Transverse colon (tissue), 4 donors: ENCODE data around the gene EIF1. TPM values are rescaled to one million over a fixed set of nuclear protein-coding genes. Genes with fewer than 3 reads are reported as not detected.

Experiments used
- DNase-seq: peaks from one replicate; pipeline ENCODE4 v3.0.0-alpha.2; 2019
- H3K27ac ChIP-seq, 4 donors: fragments of 200-600 bp; sonication (generic); 2 replicates each; pipeline ENCODE4 v1.5.1; 2016 to 2018; ENCODE audit warnings: inconsistent platforms in 4 of 4
- H3K27me3 ChIP-seq: fragments of 200-600 bp; sonication (generic); 2 replicates; pipeline ENCODE4 v1.5.1; 2017; ENCODE audit warnings: inconsistent platforms
- H3K36me3 ChIP-seq, 4 donors: fragments of 200-600 bp; sonication (generic); 2 replicates each; pipeline ENCODE4 v1.5.1; 2017 to 2019; ENCODE audit warnings: inconsistent platforms in 4 of 4
- H3K4me1 ChIP-seq, 4 donors: fragments of 200-600 bp; sonication (generic); 2 replicates each; pipeline ENCODE4 v1.5.1; 2017 to 2020; ENCODE audit warnings: inconsistent platforms in 4 of 4
- H3K4me3 ChIP-seq, 4 donors: fragments of 200-600 bp; sonication (generic); 1 replicate in 1 of 4; 2 replicates in 3 of 4; pipeline versions ENCODE4 v1.5.1 to v1.6.1; 2017 to 2019; ENCODE audit warnings: inconsistent platforms in 4 of 4
- H3K9me3 ChIP-seq, 2 donors: fragments of 200-600 bp; sonication (generic); 2 replicates each; pipeline ENCODE4 v1.5.1; 2017 to 2019; ENCODE audit warnings: inconsistent platforms in 2 of 2
- EP300 ChIP-seq: sonication (generic); formaldehyde crosslinking; IDR thresholded peaks from one replicate; pipeline ENCODE4 v1.6.1; 2017; ENCODE audit warnings: antibody characterized with exemption, low read depth
- POLR2A ChIP-seq: fragments of 450-650 bp; IDR thresholded peaks from one replicate; pipeline ENCODE4 v1.6.1; 2016; ENCODE audit warnings: antibody characterized with exemption, mild to moderate bottlenecking, moderate library complexity
- POLR2AphosphoS5 ChIP-seq, 3 donors: sonication (generic); formaldehyde crosslinking; IDR thresholded peaks; one replicate each; pipeline ENCODE4 v1.6.1; 2016; ENCODE audit warnings: antibody characterized with exemption in 3 of 3
- WGBS, 2 donors: methylation state at CpG; one replicate each; pipeline ENCODE4 v1.1.5; 2018; ENCODE audit warnings: low coverage in 1 of 2; 5-methylcytosine and 5-hydroxymethylcytosine counted together
- in situ Hi-C, 4 donors: fragments of 200-750 bp; cut with MboI; loops; one replicate each; pipeline versions ENCODE4 v1.15.0 to v1.15.1; 2017; ENCODE audit warnings: low sequenced_read_pairs in 3 of 4, low pct_ligation_motif_present in 1 of 4, low pct_unique_long_range_greater_than_20kb in 1 of 4
- intact Hi-C: fragments of 100-400 bp; cut with DNase I; formaldehyde crosslinking; loops from one replicate; pipeline ENCODE4 v1.15.1; 2023; ENCODE audit warnings: low total_unique reads
- total RNA-seq, 4 donors: library from RNA; depleted of rRNA; stranded (reverse); fragments of >200 nt; gene quantifications; one replicate each; pipeline ENCODE4 v1.1.0, GENCODE V29; 2016
- TF ChIP-seq, protein P1 (sequence below), 5 experiments: fragments of 200-600 bp in 3 of 5; fragments of 450-650 bp in 2 of 5; sonication (generic) in 3 of 5; IDR thresholded peaks; 1 replicate in 2 of 5; 2 replicates in 3 of 5; pipeline ENCODE4 v1.5.1; 2016 to 2017; ENCODE audit warnings: antibody characterized with exemption in 5 of 5, inconsistent platforms in 3 of 5, mild to moderate bottlenecking in 2 of 5, moderate library complexity in 1 of 5

The EIF1 gene
- total RNA-seq, 4 donors from 2014 or later = 93.3 to 520 (median 241) TPM

DNA sequence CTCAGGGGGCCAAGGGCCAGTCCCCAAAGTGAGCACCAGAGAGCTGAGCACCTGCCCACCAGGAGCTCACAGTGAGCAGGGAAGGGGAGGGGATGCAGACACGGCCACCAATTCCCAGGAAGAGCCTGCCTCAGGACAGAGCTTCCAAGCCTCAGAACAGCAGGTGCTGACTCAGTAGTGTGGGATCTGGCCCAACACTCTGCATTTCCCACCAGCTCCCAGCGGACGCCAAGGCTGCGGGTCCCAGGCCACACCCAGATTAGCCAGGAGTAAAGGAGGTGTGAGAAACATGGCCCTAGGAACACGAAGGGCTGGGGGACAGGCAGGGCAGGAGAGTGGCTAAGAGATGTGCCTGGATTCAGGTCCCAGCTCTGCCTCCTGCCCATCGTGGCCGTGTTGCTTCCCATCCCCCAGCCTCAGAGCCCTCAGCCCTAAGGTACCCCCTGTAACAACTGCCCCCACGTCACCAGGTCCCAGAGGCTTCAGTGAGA lies 28.4 kb upstream of the EIF1 start:
- DNase-seq = no peak
- TF ChIP-seq POLR2AphosphoS5 (IDR thresholded peaks at IDR 0.05) = no peak
- TF ChIP-seq, protein P1, sequence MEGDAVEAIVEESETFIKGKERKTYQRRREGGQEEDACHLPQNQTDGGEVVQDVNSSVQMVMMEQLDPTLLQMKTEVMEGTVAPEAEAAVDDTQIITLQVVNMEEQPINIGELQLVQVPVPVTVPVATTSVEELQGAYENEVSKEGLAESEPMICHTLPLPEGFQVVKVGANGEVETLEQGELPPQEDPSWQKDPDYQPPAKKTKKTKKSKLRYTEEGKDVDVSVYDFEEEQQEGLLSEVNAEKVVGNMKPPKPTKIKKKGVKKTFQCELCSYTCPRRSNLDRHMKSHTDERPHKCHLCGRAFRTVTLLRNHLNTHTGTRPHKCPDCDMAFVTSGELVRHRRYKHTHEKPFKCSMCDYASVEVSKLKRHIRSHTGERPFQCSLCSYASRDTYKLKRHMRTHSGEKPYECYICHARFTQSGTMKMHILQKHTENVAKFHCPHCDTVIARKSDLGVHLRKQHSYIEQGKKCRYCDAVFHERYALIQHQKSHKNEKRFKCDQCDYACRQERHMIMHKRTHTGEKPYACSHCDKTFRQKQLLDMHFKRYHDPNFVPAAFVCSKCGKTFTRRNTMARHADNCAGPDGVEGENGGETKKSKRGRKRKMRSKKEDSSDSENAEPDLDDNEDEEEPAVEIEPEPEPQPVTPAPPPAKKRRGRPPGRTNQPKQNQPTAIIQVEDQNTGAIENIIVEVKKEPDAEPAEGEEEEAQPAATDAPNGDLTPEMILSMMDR (IDR thresholded peaks at IDR 0.05) = no peak
- TF ChIP-seq POLR2A = no peak
- no peak for TF ChIP-seq EP300
- peaks cover 12 to 44% (median 26%) of the 10 kb centered on the region in 4 donors for H3K4me1 ChIP-seq
- H3K36me3 ChIP-seq = no peaks in the 10 kb centered on the region
- H3K27me3 ChIP-seq = no peaks in the 10 kb centered on the region
- no peaks in the 10 kb centered on the region for H3K9me3 ChIP-seq
- intact Hi-C loops (loop anchor here (5.0 to 10.0 kb wide), 3 partner anchors 113 to 855 kb away; no protein-coding TSS in a partner anchor), in situ Hi-C loops (loop anchor here (10.0 to 25.0 kb wide), 5 partner anchors 115 to 1048 kb away; partner anchors contain the start of gene KRT10 (in 2 of the 4))
- WGBS, 2 donors = 80 to 82% methylated on average over 1 to 8 of the region's 8 CpGs
- no peak overlapping the region for H3K4me3 ChIP-seq
- no peak overlapping the region for H3K27ac ChIP-seq

DNA sequence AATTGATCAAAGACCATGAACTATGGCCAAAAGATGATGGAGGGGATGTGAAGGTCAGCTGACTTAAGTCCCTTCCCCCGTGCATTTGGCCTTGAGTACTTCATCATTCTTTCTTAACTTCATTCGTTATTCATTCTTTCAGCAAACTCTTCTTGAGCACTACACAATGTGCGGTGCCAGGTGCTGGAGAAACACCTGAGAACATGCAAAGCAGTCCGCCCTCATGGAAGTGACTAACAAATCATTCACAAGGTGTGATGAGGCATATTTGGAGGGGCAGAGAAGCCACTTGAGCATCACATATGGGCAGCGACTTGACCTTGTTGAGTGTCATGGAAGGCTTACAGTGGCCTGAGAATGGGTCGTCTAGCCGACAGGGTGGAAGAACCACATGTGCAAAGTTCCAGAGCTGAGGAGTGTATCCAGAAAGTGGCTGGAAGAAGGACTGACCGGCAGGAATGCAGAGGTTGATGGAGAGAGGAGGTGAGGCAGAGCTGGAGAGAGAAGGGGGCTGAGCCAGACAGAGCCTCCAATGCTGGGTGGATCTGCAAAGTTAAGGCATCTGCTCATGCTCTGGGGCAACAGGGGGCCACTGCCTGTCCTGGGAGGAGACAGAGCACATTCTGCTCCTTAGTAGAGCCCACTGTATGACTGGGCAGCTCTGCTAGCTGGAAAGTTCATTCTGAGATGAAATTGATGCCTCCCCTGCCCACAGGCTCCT lies 25.1 kb upstream of the EIF1 start:
- intact Hi-C loops (loop anchor here (5.0 to 10.0 kb wide), 3 partner anchors 116 to 859 kb away; no protein-coding TSS in a partner anchor), in situ Hi-C loops (loop anchor here (10.0 to 25.0 kb wide), 5 partner anchors 119 to 1051 kb away; partner anchors contain the start of gene KRT10 (in 2 of the 4))
- TF ChIP-seq, protein P1 (IDR thresholded peaks at IDR 0.05) = no peak
- TF ChIP-seq POLR2A (no peak), POLR2AphosphoS5 (IDR thresholded peaks at IDR 0.05) (no peak)
- Histone ChIP-seq H3K27me3 (no peaks in the 10 kb centered on the region), H3K36me3 (no peaks in the 10 kb centered on the region), H3K9me3 (no peaks in the 10 kb centered on the region), H3K27ac (no peak overlapping the region), H3K4me1 (peaks cover 0 to 31% (median 22%) of the 10 kb centered on the region in 4 donors), H3K4me3 (no peak overlapping the region)
- DNase-seq = no peak
- WGBS, 2 donors = 58 to 63% methylated on average over 7 to 8 of the region's 8 CpGs

DNA sequence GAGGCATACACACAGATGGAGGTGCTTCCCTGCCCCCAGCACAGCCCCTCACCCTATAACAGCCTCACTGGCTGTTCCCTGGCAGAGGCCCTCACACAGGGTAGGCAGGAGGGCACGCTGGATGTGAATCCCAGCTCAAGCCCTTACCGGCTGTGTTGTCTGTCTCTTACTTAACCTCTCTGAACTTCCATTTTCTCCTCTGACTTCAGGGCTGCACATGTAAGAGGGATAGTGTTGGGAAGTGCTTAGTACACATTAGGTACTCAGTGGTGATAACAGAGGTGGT lies 24.6 kb upstream of the EIF1 start:
- in situ Hi-C loops (loop anchor here (10.0 to 25.0 kb wide), 5 partner anchors 119 to 1052 kb away; partner anchors contain the start of gene KRT10 (in 2 of the 4)), intact Hi-C loops (loop anchor here (5.0 to 10.0 kb wide), 3 partner anchors 117 to 859 kb away; no protein-coding TSS in a partner anchor)
- WGBS, 2 donors = 79% methylated on average over 2 of the region's 2 CpGs; no CpG with 5 or more reads in 1 of the 2 donors
- no peak overlapping the region for H3K4me3 ChIP-seq
- TF ChIP-seq, protein P1 (IDR thresholded peaks at IDR 0.05) = no peak
- TF ChIP-seq POLR2A (no peak), EP300 (no peak)
- H3K27ac ChIP-seq = no peak overlapping the region
- peaks cover 0 to 29% (median 22%) of the 10 kb centered on the region in 4 donors for H3K4me1 ChIP-seq
- DNase-seq = no peak
- H3K9me3 ChIP-seq = no peaks in the 10 kb centered on the region
- H3K27me3 ChIP-seq = no peaks in the 10 kb centered on the region
- H3K36me3 ChIP-seq = no peaks in the 10 kb centered on the region
